K562 (cell line): Measurements from ENCODE around the gene PSMB2. TPM values are rescaled to one million over a fixed set of nuclear protein-coding genes. Genes with fewer than 3 reads are reported as not detected.
A peak's percentile ranks its signal among the peaks of the same experiment; 100 is the strongest.
"Not testable (repeated sequence)": the region's sequence is repeated elsewhere in the genome, so short reads cannot be mapped to it uniquely, and the experiment has no call there.

Source experiments
- ATAC-seq: fragments of 200-7000 bp; cut with Tn5 transposase; 3 replicates; pipeline ENCODE4 v1.9.1; 2020; ENCODE audit warnings: moderate library complexity
- BruUV-seq: library from RNA; stranded (reverse); fragments of 400-500 nt; replicated peaks from 2 replicates; lab custom pipeline; 2021; lab: Mats Ljungman, UMichigan
- CTCF ChIA-PET: fragments of 300-600 bp; formaldehyde crosslinking; extraction: SDS; loops from one replicate; lab custom pipeline; 2021; ENCODE audit warnings: low intra/inter-chr PET ratio; lab: Yijun Ruan, JAX
- POLR2A ChIA-PET: fragments of 300-600, 350-650 bp; sonication (Branson Sonifier 250); formaldehyde crosslinking; extraction: SDS; loops from one replicate; lab custom pipeline; 2021; ENCODE audit warnings: antibody characterized with exemption, inconsistent platforms; lab: Yijun Ruan, JAX
- DNase-seq, 4 experiments: peaks; one replicate each; pipeline versions ENCODE4 v3.0.0 to v3.0.0-alpha.2; 2011 to 2018; ENCODE audit warnings: low spot score in 3 of 4, mixed read lengths in 3 of 4; ENCODE audit errors: extremely low read depth in 1 of 4
- FAIRE-seq: peaks from 2 replicates; lab custom pipeline; 2011; peaks lifted over from hg19 to GRCh38; lab: Jason Lieb, UNC
- H2AFZ ChIP-seq: 2 replicates; pipeline ENCODE4 v1.6.0; 2011; ENCODE audit warnings: low read depth, low read length, control low read depth, inconsistent platforms
- H3K27ac ChIP-seq: fragments of 200-600 bp; 3 replicates; pipeline ENCODE4 v1.8.0; 2011; ENCODE audit warnings: low read depth, mild to moderate bottlenecking, control low read depth, inconsistent platforms, low read length, moderate library complexity, mixed read lengths; ENCODE audit errors: extremely low read depth
- H3K27me3 ChIP-seq, 2 experiments: fragments of 300-600 bp in 1 of 2; 2 replicates in 1 of 2; 3 replicates in 1 of 2; pipeline versions ENCODE4 v1.6.0 to v1.8.0; 2011; ENCODE audit warnings: inconsistent platforms in 2 of 2, low read length in 2 of 2, mild to moderate bottlenecking in 1 of 2, mixed read lengths in 1 of 2, moderate library complexity in 1 of 2; ENCODE audit not compliant: control insufficient read depth in 2 of 2, insufficient read depth in 2 of 2
- H3K36me3 ChIP-seq: fragments of 300-600 bp; 3 replicates; pipeline ENCODE4 v1.8.0; 2011; ENCODE audit warnings: mild to moderate bottlenecking, low read length, inconsistent platforms; ENCODE audit not compliant: control insufficient read depth, insufficient read depth
- H3K4me1 ChIP-seq, 2 experiments: fragments of 200-600 bp in 1 of 2; replicated peaks in 1 of 2; 2 replicates in 1 of 2; 3 replicates in 1 of 2; pipeline versions ENCODE4 v1.5.1 to v1.8.0; 2011; ENCODE audit warnings: inconsistent platforms in 2 of 2, low read length in 2 of 2, mild to moderate bottlenecking in 1 of 2, mixed read lengths in 1 of 2, moderate library complexity in 1 of 2; ENCODE audit not compliant: control insufficient read depth in 2 of 2, insufficient read depth in 2 of 2
- H3K4me2 ChIP-seq: 2 replicates; pipeline ENCODE4 v1.6.1; 2011; ENCODE audit warnings: low read length, control low read depth, inconsistent platforms, mixed read lengths; ENCODE audit not compliant: insufficient read depth
- H3K4me3 ChIP-seq: fragments of 200-600 bp; sonication (generic), shearing (Covaris generic); 2 replicates; pipeline ENCODE4 v1.5.1; 2016; ENCODE audit warnings: control low read depth, inconsistent platforms
- H3K79me2 ChIP-seq: fragments of 200-600 bp; 3 replicates; pipeline ENCODE4 v1.8.0; 2011; ENCODE audit warnings: low read length, inconsistent platforms; ENCODE audit not compliant: control insufficient read depth, insufficient read depth
- H3K9ac ChIP-seq, 2 experiments: 2 replicates each; pipeline versions ENCODE4 v1.6.0 to v1.6.1; 2011; ENCODE audit warnings: low read depth in 2 of 2, low read length in 2 of 2, control low read depth in 1 of 2, inconsistent platforms in 1 of 2, mild to moderate bottlenecking in 1 of 2, mixed read lengths in 1 of 2; ENCODE audit not compliant: insufficient read depth in 1 of 2
- H3K9me1 ChIP-seq: one replicate; pipeline ENCODE4 v1.6.0; 2011; ENCODE audit warnings: inconsistent platforms, mild to moderate bottlenecking, low read length, moderate library complexity; ENCODE audit not compliant: control insufficient read depth, insufficient read depth
- H3K9me3 ChIP-seq: replicated peaks from 2 replicates; pipeline ENCODE4 v1.5.1; 2011; ENCODE audit warnings: low read depth, low read length, inconsistent platforms; ENCODE audit not compliant: control insufficient read depth, insufficient read depth
- H4K20me1 ChIP-seq: replicated peaks from 2 replicates; pipeline ENCODE4 v1.6.1; 2011; ENCODE audit warnings: low read length, inconsistent platforms, mixed read lengths; ENCODE audit not compliant: control insufficient read depth, insufficient read depth
- SMARCA5 ChIP-seq: fragments of 450-650 bp; IDR thresholded peaks from 2 replicates; pipeline ENCODE4 v1.6.1; 2016
- ZNF121 ChIP-seq: sonication (generic); formaldehyde crosslinking; conservative IDR thresholded peaks from 2 replicates; pipeline ENCODE4 v1.8.0; 2022; ENCODE audit warnings: missing genetic modification reagents
- ZNF239 ChIP-seq: fragments of 250-450 bp; sonication (Bioruptor Pico); IDR thresholded peaks from 2 replicates; pipeline ENCODE4 v1.4.0; 2020; ENCODE audit warnings: mild to moderate bottlenecking
- ZNF586 ChIP-seq: fragments of 450-650 bp; formaldehyde crosslinking; conservative IDR thresholded peaks from 2 replicates; pipeline ENCODE4 v1.4.0; 2020; ENCODE audit warnings: mild to moderate bottlenecking, moderate library complexity
- WGBS: fragments of 100-300 bp; shearing (Covaris generic); methylation state at CpG from one replicate; pipeline ENCODE4 v1.1.6; 2016; ENCODE audit warnings: low coverage, mixed read lengths; ENCODE audit not compliant: insufficient coverage; ENCODE audit errors: missing lambda C conversion rate; 5-methylcytosine and 5-hydroxymethylcytosine counted together
- in situ Hi-C: fragments of 300-500 bp; cut with MboI; formaldehyde crosslinking; loops from 4 replicates; pipeline ENCODE4 v1.15.0; 2018; ENCODE audit warnings: inconsistent platforms, mixed read lengths
- intact Hi-C: fragments of 100-400 bp; cut with micrococcal nuclease; formaldehyde crosslinking; loops from 2 replicates; pipeline ENCODE4 v1.14.2; 2022
- polyA plus RNA-seq, 8 experiments: library from polyadenylated mRNA; depleted of rRNA in 4 of 8; stranded (reverse) in 5 of 8; unstranded in 3 of 8; fragments of >200 nt; fragmentation: Nextera tagmentation in 2 of 8; fragmentation: Illumina TruSeq in 1 of 8; extraction: Ambion mirVana in 2 of 8; extraction: Trizol in 1 of 8; gene quantifications; 2 replicates each; pipeline versions ENCODE4 v1.2.1 to v1.2.3, GENCODE V29; 2011 to 2014; ENCODE audit warnings: inconsistent platforms in 1 of 8, missing spikeins in 1 of 8
- total RNA-seq, 7 experiments: library from RNA; depleted of rRNA in 6 of 7; stranded (reverse); fragments of >200 nt in 6 of 7; fragmentation: Illumina TruSeq in 2 of 7; extraction: Trizol in 2 of 7; gene quantifications; 2 replicates each; pipeline versions ENCODE4 v1.2.1 to v1.2.3, GENCODE V29; 2011 to 2021; ENCODE audit warnings: low replicate concordance in 1 of 7
- TF ChIP-seq, protein P1 (sequence below): fragments of 450-650 bp; formaldehyde crosslinking; IDR thresholded peaks from 2 replicates; pipeline ENCODE4 v1.4.0; 2022; ENCODE audit warnings: missing genetic modification characterization

The PSMB2 gene
- total and polyA plus RNA-seq, 9 of the 15 experiments (the other 6 are each of a cell fraction or from before 2014, with no cell fraction given): 71.7 to 543 (median 165) TPM

- TF ChIP-seq ZNF586 (no peak), SMARCA5 (peak; percentile 67; the same call in 1 of the 2 replicates), ZNF239 (CRISPR knock-in tag) (no peak)
- TF ChIP-seq, protein P1, sequence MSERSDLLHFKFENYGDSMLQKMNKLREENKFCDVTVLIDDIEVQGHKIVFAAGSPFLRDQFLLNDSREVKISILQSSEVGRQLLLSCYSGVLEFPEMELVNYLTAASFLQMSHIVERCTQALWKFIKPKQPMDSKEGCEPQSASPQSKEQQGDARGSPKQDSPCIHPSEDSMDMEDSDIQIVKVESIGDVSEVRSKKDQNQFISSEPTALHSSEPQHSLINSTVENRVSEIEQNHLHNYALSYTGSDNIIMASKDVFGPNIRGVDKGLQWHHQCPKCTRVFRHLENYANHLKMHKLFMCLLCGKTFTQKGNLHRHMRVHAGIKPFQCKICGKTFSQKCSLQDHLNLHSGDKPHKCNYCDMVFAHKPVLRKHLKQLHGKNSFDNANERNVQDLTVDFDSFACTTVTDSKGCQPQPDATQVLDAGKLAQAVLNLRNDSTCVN (CRISPR knock-in tag): no peak
- TF ChIP-seq, all 486 proteins: peak for 5
These were observed 54.5 kb downstream of the PSMB2 start (continued) for GRCh38 chr1:35586808-35587207.

DNA sequence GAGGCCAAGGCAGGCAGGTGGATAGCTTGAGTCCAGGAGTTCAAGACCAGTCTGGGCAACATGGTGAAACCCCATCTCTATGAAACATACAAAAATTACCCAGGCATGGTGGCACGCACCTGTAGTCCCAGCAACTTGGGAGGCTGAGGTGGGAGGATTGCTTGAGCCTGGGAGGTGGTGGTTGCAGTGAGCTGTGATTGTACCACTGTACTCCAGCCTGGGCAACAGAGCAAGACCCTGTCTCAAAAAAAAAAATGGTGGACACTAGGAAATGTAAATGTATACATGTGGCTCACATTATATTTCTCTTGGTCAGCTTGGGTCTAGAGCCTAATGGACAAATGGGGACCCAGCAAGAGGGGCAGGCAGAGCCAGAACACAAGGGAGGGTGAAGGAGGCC, 55.5 kb downstream of the PSMB2 start:
- in situ Hi-C loops, H3K4me2 ChIP-seq, DNase-seq, H3K4me1 ChIP-seq, H4K20me1 ChIP-seq, H3K27ac ChIP-seq, H3K27me3 ChIP-seq, H2AFZ ChIP-seq, H3K79me2 ChIP-seq, H3K36me3 ChIP-seq, FAIRE-seq, H3K4me3 ChIP-seq, ATAC-seq, H3K9me1 ChIP-seq, intact Hi-C loops, H3K9ac ChIP-seq, H3K9me3 ChIP-seq, CTCF ChIA-PET, BruUV-seq: not testable (repeated sequence)
- POLR2A ChIA-PET: interaction anchor here (0.9 to 2.0 kb wide), 5 partner anchors 8 to 150 kb away, joined by 3 to 7 read pairs (median 6); no protein-coding TSS in a partner anchor
- 16% methylated on average over 1 of the region's 1 CpG for WGBS
- peak; percentile 82 for TF ChIP-seq ZNF121 (CRISPR knock-in tag)
